Common myeloid progenitor, CD34-positive (primary cell): ENCODE data around the gene SEMA4B.

Experiments
- CTCF ChIA-PET: fragments of 350-600 bp; sonication (Branson Sonifier 250); formaldehyde crosslinking; loops from one replicate; lab custom pipeline; 2021; ENCODE audit warnings: antibody characterized with exemption; lab: Charles Lee
- POLR2A ChIA-PET: fragments of 350-600 bp; sonication (Branson Sonifier 250); formaldehyde crosslinking; loops from one replicate; lab custom pipeline; 2021; ENCODE audit warnings: antibody characterized with exemption; lab: Charles Lee
- DNase-seq, 3 donors: peaks; one replicate each; pipeline versions ENCODE4 v3.0.0 to v3.0.0-alpha.2; 2013
- H3K27ac ChIP-seq, 2 experiments: 1 replicate in 1 of 2; 2 replicates in 1 of 2; pipeline ENCODE4 v1.7.0; 2013; ENCODE audit warnings: inconsistent platforms in 2 of 2, low read length in 2 of 2, mild to moderate bottlenecking in 2 of 2, low read depth in 1 of 2, moderate library complexity in 1 of 2; ENCODE audit not compliant: severe bottlenecking in 2 of 2, insufficient read depth in 1 of 2, poor library complexity in 1 of 2
- H3K27me3 ChIP-seq, 5 experiments: replicated peaks in 2 of 5; 1 replicate in 3 of 5; 2 replicates in 2 of 5; pipeline versions ENCODE4 v1.6.1 to v1.7.0; 2013; ENCODE audit warnings: low read length in 4 of 5, mild to moderate bottlenecking in 2 of 5, moderate library complexity in 2 of 5, inconsistent platforms in 1 of 5; ENCODE audit not compliant: insufficient read depth in 5 of 5, control insufficient read depth in 4 of 5
- H3K36me3 ChIP-seq, 4 experiments: 1 replicate in 2 of 4; 2 replicates in 2 of 4; pipeline versions ENCODE4 v1.6.1 to v1.7.0; 2013; ENCODE audit warnings: low read length in 3 of 4, control low read depth in 1 of 4, mild to moderate bottlenecking in 1 of 4; ENCODE audit not compliant: control insufficient read depth in 4 of 4, insufficient read depth in 4 of 4
- H3K4me1 ChIP-seq, 4 experiments: 1 replicate in 3 of 4; 2 replicates in 1 of 4; pipeline versions ENCODE4 v1.6.1 to v1.7.1; 2013; ENCODE audit warnings: low read length in 3 of 4, mild to moderate bottlenecking in 3 of 4, control low read depth in 1 of 4, inconsistent platforms in 1 of 4, moderate library complexity in 1 of 4; ENCODE audit not compliant: control insufficient read depth in 4 of 4, insufficient read depth in 4 of 4; ENCODE audit errors: control extremely low read depth in 1 of 4
- H3K4me3 ChIP-seq, 7 experiments: 1 replicate in 4 of 7; 2 replicates in 3 of 7; pipeline versions ENCODE4 v1.5.1 to v1.7.0; 2013; ENCODE audit warnings: mild to moderate bottlenecking in 7 of 7, low read length in 6 of 7, moderate library complexity in 6 of 7, inconsistent platforms in 2 of 7, low read depth in 2 of 7, control low read depth in 1 of 7; ENCODE audit not compliant: insufficient read depth in 4 of 7, control insufficient read depth in 1 of 7; ENCODE audit errors: extremely low read depth in 1 of 7
- H3K9me3 ChIP-seq, 5 experiments: 1 replicate in 4 of 5; 2 replicates in 1 of 5; pipeline versions ENCODE4 v1.6.1 to v1.7.1; 2013; ENCODE audit warnings: low read length in 4 of 5, mild to moderate bottlenecking in 2 of 5, inconsistent platforms in 1 of 5, low read depth in 1 of 5, moderate library complexity in 1 of 5; ENCODE audit not compliant: control insufficient read depth in 4 of 5, insufficient read depth in 2 of 5; ENCODE audit errors: control extremely low read depth in 1 of 5
- WGBS: methylation state at CpG from one replicate; pipeline ENCODE4 v1.1.5; 2013; ENCODE audit not compliant: insufficient coverage; 5-methylcytosine and 5-hydroxymethylcytosine counted together

The SEMA4B gene

DNA sequence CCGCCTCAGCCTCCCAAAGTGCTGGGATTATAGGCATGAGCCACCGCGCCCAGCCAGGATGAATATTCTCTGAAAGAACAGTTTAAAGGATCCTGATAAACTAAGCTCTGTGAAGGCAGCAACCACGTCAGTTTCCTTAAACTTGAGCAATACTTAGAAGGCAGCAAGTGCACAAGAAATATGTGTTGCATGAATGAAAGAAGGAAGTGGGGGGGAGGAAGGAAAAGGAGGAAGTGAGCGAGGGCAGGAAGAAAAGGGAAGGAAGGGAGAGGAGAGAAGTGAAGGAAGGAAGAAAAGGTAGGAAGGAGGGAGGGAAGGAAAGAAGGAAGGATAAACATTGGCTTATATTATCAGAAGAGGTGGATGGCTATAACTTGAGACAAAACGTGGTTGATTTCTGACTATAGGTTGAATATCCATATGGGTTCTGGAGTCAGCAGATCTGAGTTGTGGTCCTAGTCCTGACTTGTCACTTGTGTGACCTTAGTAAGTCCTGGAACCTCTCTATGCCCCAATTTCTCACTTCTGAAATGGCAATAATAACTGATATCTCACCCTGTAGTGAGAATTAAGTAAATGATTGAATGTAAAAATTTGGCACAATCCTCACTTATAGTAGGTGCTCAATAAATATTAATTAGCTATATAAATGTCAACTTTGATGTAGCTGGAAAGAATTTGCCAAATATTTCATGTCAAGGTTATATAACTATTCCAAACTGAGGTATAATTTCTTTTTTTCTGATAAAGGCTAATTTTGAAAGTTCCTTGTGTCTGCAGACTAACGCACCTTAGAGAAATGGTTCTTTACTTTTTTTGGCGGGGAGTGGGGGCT is 12.0 kb upstream of the SEMA4B start:
- Histone ChIP-seq H3K9me3 (no peaks in the 10 kb centered on the region), H3K27ac (no peak overlapping the region), H3K27me3 (peaks cover 0 to 4% (median 0%) of the 10 kb centered on the region in 5 experiments), H3K36me3 (no peaks in the 10 kb centered on the region), H3K4me3 (no peak overlapping the region), H3K4me1 (peaks cover 5 to 59% (median 31%) of the 10 kb centered on the region in 4 experiments)
- ChIA-PET POLR2A (interaction anchor here (0.5 kb wide), 1 partner anchor 19 kb away, joined by 4 read pairs; no protein-coding TSS in a partner anchor), CTCF (interaction anchor here (0.7 to 2.0 kb wide), 5 partner anchors 11 to 177 kb away, joined by 3 to 6 read pairs (median 3); no protein-coding TSS in a partner anchor)
- peak in 2 of 3 donors; percentile 36 to 41 for DNase-seq
- WGBS = 42% methylated on average over 5 of the region's 8 CpGs

DNA sequence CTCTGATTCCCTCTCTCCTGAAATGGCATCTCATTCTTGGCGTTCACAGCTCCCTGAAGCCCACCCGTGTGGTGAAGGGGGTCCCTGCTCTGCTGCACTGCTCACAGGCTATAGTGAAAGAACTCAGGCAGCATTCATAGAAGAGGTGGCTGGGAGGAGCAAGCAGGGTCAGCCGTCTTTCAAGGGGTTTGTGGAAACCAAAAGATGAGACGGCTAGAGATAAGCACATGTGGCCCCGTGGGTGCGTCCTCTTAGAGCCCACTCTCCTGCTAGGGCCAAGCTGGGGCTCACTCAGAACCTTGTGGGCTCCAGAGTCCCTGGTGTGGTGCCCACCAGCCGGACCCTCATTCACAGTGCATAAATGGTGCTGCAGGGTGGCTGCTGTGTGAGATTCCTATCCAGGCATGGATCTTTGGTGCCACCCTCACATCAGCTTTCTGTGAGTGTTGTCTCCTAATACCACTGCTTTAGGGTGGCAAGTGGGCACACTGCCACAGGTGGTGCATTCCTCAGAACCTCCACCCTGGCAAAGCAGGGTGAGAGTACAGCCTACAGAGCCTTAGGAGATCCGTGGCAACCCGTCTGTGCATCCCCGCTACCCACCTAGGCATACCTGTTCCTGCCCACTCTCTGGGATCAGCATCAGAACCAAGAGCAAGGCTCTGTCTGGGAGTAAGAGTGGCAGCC is 11.2 kb upstream of the SEMA4B start:
- H3K4me3 ChIP-seq = no peak overlapping the region
- H3K4me1 ChIP-seq = peaks cover 5 to 56% (median 29%) of the 10 kb centered on the region in 4 experiments
- H3K27me3 ChIP-seq = no peaks in the 10 kb centered on the region
- no peaks in the 10 kb centered on the region for H3K36me3 ChIP-seq
- WGBS = 91% methylated on average over 8 of the region's 10 CpGs
- POLR2A ChIA-PET = interaction anchor here (0.5 kb wide), 1 partner anchor 20 kb away, joined by 4 read pairs; no protein-coding TSS in a partner anchor
- CTCF ChIA-PET = interaction anchor here (1.6 to 2.0 kb wide), 3 partner anchors 10 to 47 kb away, joined by 3 to 6 read pairs (median 4); no protein-coding TSS in a partner anchor
- DNase-seq = peak in 2 of 3 donors; percentile 25 to 43
- no peak overlapping the region for H3K27ac ChIP-seq
- no peaks in the 10 kb centered on the region for H3K9me3 ChIP-seq

DNA sequence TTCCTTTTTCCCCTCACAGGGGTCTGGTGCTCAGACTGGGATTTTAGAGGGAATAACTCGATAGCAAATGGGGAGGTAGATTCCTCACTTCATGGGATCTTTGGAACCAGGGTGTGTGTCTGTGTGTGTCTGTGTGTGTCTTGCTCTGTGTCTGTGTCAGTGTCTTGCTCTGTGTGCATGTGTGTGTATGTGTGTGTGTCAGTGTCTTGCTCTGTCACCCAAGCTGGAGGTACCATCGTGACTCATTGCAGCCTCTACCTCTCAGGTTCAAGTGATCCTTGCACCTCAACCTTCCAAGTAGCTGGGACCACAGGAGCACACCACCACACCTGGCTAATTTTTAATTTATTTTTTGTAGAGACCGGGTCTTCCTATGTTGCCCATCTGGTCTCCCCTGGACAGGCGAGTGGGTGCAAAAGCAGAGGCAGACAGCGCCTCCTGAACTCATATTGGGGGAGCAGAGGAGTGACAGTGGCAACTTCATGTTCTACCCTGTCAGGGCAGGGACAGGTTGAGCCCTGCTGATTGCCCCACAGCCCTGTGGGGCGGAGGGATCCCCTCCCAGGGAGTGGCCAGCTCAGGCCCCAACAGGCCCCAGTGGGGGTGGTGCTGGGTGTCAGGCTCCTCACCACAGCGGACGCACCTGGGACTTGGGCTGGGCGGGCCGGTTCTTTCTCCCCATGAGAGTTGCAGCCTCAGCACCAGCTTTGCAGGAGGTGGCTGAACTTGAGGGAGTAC is 10.4 kb upstream of the SEMA4B start:
- Histone ChIP-seq H3K4me3 (no peak overlapping the region), H3K27ac (no peak overlapping the region)
- DNase-seq = no peak

DNA sequence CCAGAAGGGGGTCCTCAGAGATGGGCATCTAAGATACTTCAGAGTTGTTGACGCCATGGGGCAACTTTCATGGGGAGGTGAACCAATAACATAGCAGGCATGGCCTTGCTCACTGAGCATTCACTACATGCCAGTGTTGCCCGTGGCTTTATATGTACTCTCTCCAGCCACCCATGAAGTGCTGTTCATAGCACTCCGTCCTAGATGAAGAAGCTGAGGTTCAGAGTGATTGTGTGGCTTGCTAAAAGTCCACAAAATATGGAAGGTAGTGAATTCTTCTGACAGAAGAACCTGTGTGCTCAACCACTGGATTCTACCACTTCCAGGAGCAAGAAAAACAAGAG is 9.8 kb upstream of the SEMA4B start:
- POLR2A ChIA-PET = no interaction called here
- H3K4me1 ChIP-seq = peaks cover 2 to 49% (median 23%) of the 10 kb centered on the region in 4 experiments
- no peaks in the 10 kb centered on the region for H3K36me3 ChIP-seq
- no peaks in the 10 kb centered on the region for H3K9me3 ChIP-seq
- no peak overlapping the region for H3K4me3 ChIP-seq
- CTCF ChIA-PET = interaction anchor here (0.7 to 2.0 kb wide), 8 partner anchors 8 to 58 kb away, joined by 3 to 6 read pairs (median 4); partner anchors contain the start of gene TTLL13
- WGBS = 100% methylated on average over 1 of the region's 3 CpGs
- H3K27me3 ChIP-seq = no peaks in the 10 kb centered on the region
- no peak overlapping the region for H3K27ac ChIP-seq
- no peak for DNase-seq

More for the DNA sequence above, 10.4 kb upstream of the SEMA4B start:
- H3K27me3 ChIP-seq = no peaks in the 10 kb centered on the region
- no peaks in the 10 kb centered on the region for H3K36me3 ChIP-seq
- ChIA-PET CTCF (interaction anchor here (0.7 to 2.0 kb wide), 5 partner anchors 9 to 47 kb away, joined by 3 to 6 read pairs (median 4); no protein-coding TSS in a partner anchor), POLR2A (no interaction called here)
- H3K4me1 ChIP-seq = peaks cover 2 to 49% (median 23%) of the 10 kb centered on the region in 4 experiments
- 98% methylated on average over 6 of the region's 10 CpGs for WGBS
- H3K9me3 ChIP-seq = no peaks in the 10 kb centered on the region

DNA sequence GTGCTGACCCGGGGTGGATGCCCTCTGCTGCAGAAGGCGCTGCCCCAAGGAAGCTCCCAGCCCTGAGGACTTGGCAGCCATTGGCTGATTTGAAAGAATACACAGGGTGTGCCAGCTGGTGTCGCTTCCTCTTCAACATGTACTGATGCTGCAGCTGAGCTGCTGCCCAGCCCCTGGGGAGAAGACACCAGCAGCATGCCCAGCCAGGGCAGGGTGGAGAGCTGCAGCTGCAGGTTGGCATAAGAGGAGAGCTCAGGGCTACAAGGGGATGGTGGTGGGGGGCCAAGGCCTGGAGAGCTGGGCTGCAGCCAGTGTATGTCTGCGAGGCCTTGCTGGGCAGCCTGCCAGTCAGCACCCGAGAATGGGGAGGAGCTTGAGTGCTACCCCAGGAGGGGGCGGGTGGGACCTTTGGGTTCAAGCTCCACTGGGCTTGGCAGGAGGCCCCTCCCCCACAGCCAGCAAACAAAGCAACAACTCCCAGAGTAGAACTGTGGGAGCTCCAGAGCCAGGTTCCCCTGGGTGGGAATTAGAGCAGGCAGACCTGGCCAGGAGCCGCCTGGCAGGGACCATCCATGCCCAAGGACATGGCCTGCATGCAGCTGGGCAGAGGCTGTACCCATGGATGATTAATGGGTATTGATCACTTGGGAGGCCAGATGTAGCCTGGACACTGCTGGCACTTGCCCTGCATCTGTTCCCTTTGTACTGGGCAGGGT is 9.2 kb upstream of the SEMA4B start:
- CTCF ChIA-PET = interaction anchor here (0.7 to 2.0 kb wide), 7 partner anchors 8 to 57 kb away, joined by 3 to 6 read pairs (median 4); partner anchors contain the start of genes SEMA4B and TTLL13
- peak in 2 of 3 donors; percentile 59 to 72 for DNase-seq
- no peak overlapping the region for H3K27ac ChIP-seq
- H3K4me3 ChIP-seq = peak overlapping the region in 1 of 7 experiments; percentile 5
- no peaks in the 10 kb centered on the region for H3K36me3 ChIP-seq
- POLR2A ChIA-PET = no interaction called here
- peaks cover 2 to 49% (median 23%) of the 10 kb centered on the region in 4 experiments for H3K4me1 ChIP-seq
- no peaks in the 10 kb centered on the region for H3K9me3 ChIP-seq
- H3K27me3 ChIP-seq = no peaks in the 10 kb centered on the region
- 57% methylated on average over 3 of the region's 7 CpGs for WGBS
